ENCODE data around the gene SLC1A7.

DNA sequence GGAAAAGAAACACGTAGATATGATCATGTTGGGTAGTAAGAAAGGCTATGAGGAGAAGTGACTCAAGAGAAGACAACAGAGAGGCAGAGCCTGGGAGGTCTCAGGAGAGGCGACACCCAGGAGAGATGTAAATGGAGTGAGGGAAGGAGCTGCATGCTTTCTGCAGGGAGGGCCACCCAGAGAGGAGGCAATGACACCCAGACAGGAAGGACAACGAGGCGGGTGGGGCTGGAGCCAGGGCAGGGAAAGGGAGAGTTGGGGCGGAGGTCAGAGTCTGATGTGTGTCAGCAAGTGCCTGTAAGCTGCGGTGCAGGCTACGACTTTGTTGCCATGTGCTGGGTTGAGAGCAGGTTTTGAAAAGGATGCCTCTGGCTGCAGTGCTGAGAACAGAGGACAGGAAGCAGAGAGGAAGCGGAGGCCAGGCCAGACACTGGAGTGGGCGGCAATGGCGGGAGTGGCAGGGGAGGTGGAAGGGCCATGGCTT, 31.3 kb downstream of the SLC1A7 start:
- TF ChIP-seq CTCF (optimal IDR thresholded peaks at IDR 0.05 in 1 of 3, IDR thresholded peaks at IDR 0.05 in 1 of 3, conservative IDR thresholded peaks at IDR 0.05 in 1 of 3; ENCODE audit: extremely low read depth in 1 of 3, insufficient read depth in 2 of 3, low read length in 3 of 3), result no peak
- no peak for TF ChIP-seq EZH2 (IDR thresholded peaks at IDR 0.05; ENCODE audit: low read length)

All from keratinocyte (primary cell).